ENCODE data around the gene AHRR.

The AHRR gene

GRCh38 chr5:344668-345067, 23.2 kb downstream of the AHRR start:
- no peak for DNase-seq (ENCODE audit: low read depth in 1 of 2, low spot score in 1 of 2)

GRCh38 chr5:345404-346195, 24.1 kb downstream of the AHRR start:
- no peak for DNase-seq (ENCODE audit: low read depth in 1 of 2, low spot score in 1 of 2)

- DNase-seq (ENCODE audit: low read depth in 1 of 2, low spot score in 1 of 2), result no peak
These were observed 24.9 kb downstream of the AHRR start for GRCh38 chr5:346229-346935.

GRCh38 chr5:347712-348284, 26.3 kb downstream of the AHRR start:
- no peak for DNase-seq (ENCODE audit: low read depth in 1 of 2, low spot score in 1 of 2)

- no peak for DNase-seq (ENCODE audit: low read depth in 1 of 2, low spot score in 1 of 2)
These were observed 27.2 kb downstream of the AHRR start for GRCh38 chr5:348726-349125.

- no peak for DNase-seq (ENCODE audit: low read depth in 1 of 2, low spot score in 1 of 2)
These were observed 28.8 kb downstream of the AHRR start for GRCh38 chr5:350355-350754.

- no peak for DNase-seq (ENCODE audit: low read depth in 1 of 2, low spot score in 1 of 2)
These were observed 29.8 kb downstream of the AHRR start for GRCh38 chr5:351084-351920.

- DNase-seq (ENCODE audit: low read depth in 1 of 2, low spot score in 1 of 2), result no peak
These were observed 30.4 kb downstream of the AHRR start for GRCh38 chr5:351921-352245.

GRCh38 chr5:352639-353611, 31.4 kb downstream of the AHRR start:
- DNase-seq (ENCODE audit: low read depth in 1 of 2, low spot score in 1 of 2), result no peak

GRCh38 chr5:353612-354580, 32.4 kb downstream of the AHRR start:
- DNase-seq (ENCODE audit: low read depth in 1 of 2, low spot score in 1 of 2), result no peak

GRCh38 chr5:354581-355378, 33.3 kb downstream of the AHRR start:
- no peak for DNase-seq (ENCODE audit: low read depth in 1 of 2, low spot score in 1 of 2)

GRCh38 chr5:355379-355935, 33.9 kb downstream of the AHRR start:
- no peak for DNase-seq (ENCODE audit: low read depth in 1 of 2, low spot score in 1 of 2)

GRCh38 chr5:355958-356357, 34.4 kb downstream of the AHRR start:
- DNase-seq (ENCODE audit: low read depth in 1 of 2, low spot score in 1 of 2), result no peak

- no peak for DNase-seq (ENCODE audit: low read depth in 1 of 2, low spot score in 1 of 2)
These were observed 37.9 kb downstream of the AHRR start for GRCh38 chr5:359301-359897.

GRCh38 chr5:360257-361027, 38.9 kb downstream of the AHRR start:
- DNase-seq (ENCODE audit: low read depth in 1 of 2, low spot score in 1 of 2), result no peak

- DNase-seq (ENCODE audit: low read depth in 1 of 2, low spot score in 1 of 2), result no peak
These were observed 40.7 kb downstream of the AHRR start for GRCh38 chr5:362189-362588.
